Cardiac fibroblast (primary cell): ENCODE results near the gene STX3.
A peak's percentile ranks its signal among the peaks of the same experiment; 100 is the strongest.

Source experiments
- DNase-seq, 2 donors: peaks; one replicate each; pipeline versions ENCODE4 v3.0.0 to v3.0.0-alpha.2; 2010; ENCODE audit warnings: low read depth in 2 of 2
- H3K4me3 ChIP-seq, 2 donors: replicated peaks in 1 of 2; 1 replicate in 1 of 2; 2 replicates in 1 of 2; pipeline ENCODE4 v1.5.1; 2011; ENCODE audit warnings: low read depth in 2 of 2, low read length in 2 of 2, mild to moderate bottlenecking in 2 of 2, moderate library complexity in 1 of 2
- TF ChIP-seq, protein P1 (sequence below): IDR thresholded peaks from one replicate; pipeline ENCODE4 v1.5.1; 2011; ENCODE audit warnings: low read depth, mild to moderate bottlenecking, low read length, inconsistent platforms

Gene STX3

GRCh38 chr11:59807047-59807610 lies 52.0 kb downstream of the STX3 start:
- TF ChIP-seq, protein P1, sequence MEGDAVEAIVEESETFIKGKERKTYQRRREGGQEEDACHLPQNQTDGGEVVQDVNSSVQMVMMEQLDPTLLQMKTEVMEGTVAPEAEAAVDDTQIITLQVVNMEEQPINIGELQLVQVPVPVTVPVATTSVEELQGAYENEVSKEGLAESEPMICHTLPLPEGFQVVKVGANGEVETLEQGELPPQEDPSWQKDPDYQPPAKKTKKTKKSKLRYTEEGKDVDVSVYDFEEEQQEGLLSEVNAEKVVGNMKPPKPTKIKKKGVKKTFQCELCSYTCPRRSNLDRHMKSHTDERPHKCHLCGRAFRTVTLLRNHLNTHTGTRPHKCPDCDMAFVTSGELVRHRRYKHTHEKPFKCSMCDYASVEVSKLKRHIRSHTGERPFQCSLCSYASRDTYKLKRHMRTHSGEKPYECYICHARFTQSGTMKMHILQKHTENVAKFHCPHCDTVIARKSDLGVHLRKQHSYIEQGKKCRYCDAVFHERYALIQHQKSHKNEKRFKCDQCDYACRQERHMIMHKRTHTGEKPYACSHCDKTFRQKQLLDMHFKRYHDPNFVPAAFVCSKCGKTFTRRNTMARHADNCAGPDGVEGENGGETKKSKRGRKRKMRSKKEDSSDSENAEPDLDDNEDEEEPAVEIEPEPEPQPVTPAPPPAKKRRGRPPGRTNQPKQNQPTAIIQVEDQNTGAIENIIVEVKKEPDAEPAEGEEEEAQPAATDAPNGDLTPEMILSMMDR, result no peak
- H3K4me3 ChIP-seq, result no peak overlapping the region
- no peak for DNase-seq

DNA sequence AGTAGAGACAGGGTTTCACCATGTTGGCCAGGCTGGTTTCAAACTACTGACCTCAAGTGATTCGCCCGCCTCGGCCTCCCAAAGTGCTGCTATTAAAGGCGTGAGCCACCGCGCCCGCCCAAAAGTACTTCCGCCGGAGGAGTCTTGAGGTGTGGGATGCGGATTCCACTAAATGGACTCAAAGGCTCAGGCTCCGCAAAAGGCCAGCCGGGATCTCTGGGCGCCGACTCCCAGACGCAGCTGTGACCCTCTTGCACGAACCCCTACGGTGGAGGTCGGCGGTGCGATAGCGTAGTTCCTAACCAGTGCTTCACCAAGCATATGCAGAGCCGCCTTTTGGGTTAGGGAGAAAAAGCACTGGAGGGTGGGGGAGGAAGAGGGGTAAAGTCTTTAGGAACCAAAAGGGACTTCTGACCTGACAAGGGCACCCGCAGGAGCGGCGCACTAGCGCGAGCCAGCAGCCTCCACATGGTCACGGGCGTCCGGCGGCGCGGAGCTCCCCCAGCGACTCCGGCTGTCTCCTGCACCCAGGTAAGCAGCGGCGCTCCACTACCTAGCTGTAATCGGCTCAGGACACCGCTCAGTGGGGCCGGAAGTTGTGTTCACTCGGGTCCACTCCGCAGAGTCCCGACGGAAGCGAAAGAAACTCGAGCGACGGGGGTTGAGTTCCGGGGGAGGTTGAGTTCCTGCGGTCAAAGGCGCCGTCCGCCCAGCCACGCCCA lies 55.2 kb downstream of the STX3 start, which contains the start of gene MRPL16:
Gene MRPL16, minus strand, starts transcription at position 590 of the 722 bp plus-strand sequence. Its CDS starts 120 bp downstream, at position 470.
- H3K4me3 ChIP-seq, result peak within 1 kb of the TSS; percentile 96 to 99
- TF ChIP-seq, protein P1, result peak; percentile 2
- peak; percentile 92 for DNase-seq

DNA sequence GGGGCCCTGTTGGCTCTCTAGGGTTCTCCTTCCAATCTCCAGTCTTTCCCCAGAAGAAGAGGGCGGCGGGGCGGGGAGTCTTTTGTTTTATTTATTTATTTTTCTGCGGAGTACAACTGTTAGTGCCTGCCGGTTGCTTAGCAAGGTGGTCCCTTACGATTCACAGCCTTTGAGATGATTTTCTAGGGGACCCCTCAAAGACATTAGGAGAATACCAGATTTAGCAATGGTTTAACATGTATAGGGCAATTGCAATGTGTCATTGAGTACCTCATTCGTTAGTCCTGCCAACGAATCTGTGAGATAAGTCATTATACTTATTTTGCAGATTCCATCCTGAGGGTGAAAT lies 55.7 kb downstream of the STX3 start:
- TF ChIP-seq, protein P1, result no peak
- DNase-seq, result no peak

GRCh38 chr11:59812220-59812619 lies 57.0 kb downstream of the STX3 start:
- no peak for DNase-seq
- H3K4me3 ChIP-seq, result no peak overlapping the region
- TF ChIP-seq, protein P1, result no peak

More for the DNA sequence above, 55.7 kb downstream of the STX3 start:
- H3K4me3 ChIP-seq, result peak overlapping the region; percentile 96 to 99

DNA sequence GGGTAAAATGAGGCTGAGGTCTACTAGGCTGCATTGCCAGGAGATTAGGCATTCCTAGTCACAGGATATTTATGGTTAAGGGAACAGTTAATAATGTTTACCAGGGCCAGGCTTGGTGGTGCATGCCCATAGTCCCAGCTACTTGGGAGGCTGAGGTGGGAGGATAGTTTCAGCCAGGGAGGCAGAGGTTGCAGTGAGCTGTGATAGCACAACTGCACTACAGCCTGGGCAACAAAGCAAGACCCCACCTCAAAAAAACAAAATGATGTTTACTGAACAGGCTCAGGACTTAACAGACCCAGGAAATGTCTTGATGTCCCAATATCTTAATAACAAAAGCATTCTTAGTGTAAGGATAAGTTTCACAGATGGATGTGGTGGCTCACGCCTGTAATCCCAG lies 58.2 kb downstream of the STX3 start:
- DNase-seq, result no peak
- TF ChIP-seq, protein P1, result no peak
- H3K4me3 ChIP-seq, result no peak overlapping the region

DNA sequence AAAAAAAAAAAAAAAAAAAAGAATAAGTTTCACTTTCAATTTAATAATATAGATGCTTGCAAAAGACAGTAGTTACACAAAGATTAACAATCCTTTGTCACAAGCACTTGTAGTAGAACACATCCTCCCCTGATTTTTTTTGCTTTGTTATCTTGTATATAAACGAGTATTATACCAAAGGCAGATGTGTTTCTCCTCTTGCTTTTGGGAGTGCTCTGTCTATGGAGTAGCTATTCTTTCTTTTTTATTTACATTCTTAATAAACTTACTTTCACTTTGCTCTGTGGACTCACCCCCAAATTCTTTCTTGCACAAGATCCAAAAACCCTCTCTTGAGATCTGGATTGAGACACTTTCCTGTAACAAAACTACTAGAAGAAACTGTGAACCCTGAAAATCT lies 58.8 kb downstream of the STX3 start:
- H3K4me3 ChIP-seq, result no peak overlapping the region
- no peak for DNase-seq
- TF ChIP-seq, protein P1, result no peak
